GM19240 (cell line): ENCODE measurements around the gene SRRM3.
"Not testable (repeated sequence)": the region's sequence is repeated elsewhere in the genome, so short reads cannot be mapped to it uniquely, and the experiment has no call there.

Experiments
- DNase-seq: peaks from one replicate; pipeline ENCODE4 v3.0.0; 2011; ENCODE audit warnings: low spot score; ENCODE audit not compliant: insufficient read length

The SRRM3 gene

DNA sequence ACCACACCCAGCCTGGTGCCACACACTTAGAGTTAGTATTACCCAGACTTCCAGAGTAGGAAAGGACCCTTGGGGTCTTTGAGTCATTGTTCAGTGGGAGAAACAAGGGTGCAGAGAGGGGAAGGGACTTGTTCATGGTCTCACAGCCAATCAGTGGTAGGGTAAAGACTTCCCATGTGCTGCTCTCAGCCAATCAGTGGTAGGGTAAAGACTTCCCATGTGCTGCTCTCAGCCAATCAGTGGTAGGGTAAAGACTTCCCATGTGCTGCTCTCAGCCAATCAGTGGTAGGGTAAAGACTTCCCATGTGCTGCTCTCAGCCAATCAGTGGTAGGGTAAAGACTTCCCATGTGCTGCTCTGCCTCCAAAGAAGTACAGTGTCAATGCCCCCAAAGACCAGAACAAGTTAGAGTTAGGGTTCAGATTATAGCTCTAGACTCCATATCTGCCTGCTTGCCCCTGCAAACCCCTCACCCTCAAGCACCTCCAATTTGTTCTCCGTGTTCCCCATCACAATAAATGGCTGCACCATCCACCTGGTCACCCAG lies 25.3 kb downstream of the SRRM3 start:
- DNase-seq: not testable (repeated sequence)

DNA sequence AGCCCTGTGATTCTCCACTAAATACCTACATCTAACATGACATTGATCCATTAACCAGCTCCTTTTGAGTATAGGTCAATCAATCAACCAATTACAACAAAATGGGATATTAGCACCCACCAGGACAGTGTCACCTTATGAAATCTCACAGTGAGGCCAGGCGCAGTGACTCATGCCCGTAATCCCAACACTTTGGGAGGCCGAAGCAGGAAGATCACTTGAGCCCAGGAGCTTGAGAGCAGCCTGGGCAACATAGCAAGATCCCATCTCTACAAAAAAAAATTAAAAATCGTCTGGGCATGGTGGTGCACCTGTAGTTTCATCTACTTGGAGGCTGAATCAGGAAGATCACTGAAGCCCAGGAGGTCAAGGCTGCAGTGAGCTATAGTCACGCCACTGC lies 28.5 kb downstream of the SRRM3 start:
- DNase-seq: no peak

DNA sequence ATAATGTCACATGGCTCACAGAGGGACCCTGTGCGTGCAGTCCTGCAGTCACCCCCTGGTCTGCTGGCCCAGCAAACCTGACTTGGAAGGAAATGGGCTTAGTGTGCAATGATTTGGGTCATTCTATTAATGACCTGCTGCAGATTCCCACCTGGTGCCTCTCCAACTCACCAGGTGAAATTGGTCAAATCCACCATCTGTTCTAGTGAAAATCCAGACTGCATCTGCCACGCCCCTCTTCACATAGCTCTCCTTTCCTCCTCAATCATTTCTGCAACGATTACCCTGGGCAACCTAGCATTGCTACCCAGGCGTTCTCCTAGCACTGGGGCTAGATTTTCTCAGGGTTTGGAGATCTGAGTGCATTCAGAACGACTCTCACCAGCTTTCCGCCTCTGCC lies 29.4 kb downstream of the SRRM3 start:
- DNase-seq: no peak

DNA sequence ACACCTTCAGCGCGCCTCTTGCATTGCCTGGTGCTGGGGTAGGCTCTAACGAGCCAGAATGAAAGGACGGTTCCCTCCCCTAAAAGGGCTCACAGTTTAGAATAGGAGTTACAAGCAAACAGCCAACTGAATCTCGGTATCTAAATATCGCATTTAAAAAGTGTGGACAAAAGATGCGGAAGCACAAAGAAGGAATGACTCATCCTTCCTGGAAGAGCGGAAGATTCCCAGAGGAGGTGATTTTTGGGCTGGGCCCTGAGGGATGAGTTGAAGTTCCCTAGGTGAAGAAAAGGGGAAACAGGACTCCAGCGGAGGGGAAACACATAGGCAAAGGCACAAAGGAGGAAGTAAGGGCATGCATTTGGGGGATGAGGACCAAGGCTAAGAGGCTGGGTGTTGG lies 29.9 kb downstream of the SRRM3 start:
- no peak for DNase-seq

DNA sequence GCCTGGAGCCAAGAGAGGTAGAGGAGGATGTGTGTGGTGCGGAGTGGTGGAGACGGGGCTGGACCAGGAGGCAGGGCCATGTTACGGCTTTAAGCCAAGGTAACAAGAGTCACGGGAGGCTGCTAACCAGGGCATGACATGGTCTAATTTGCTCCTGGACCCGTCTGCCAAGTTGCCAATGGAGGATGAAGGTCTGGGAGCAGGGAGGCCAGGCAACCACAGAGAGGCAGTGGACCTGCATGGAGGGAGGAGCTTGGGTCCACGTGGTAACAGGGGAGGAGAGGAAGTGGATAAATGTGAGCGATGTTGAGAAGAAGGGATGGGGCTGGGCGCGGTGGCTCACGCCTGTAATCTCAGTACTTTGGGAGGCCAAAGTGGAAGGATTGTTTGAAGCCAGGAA lies 31.0 kb downstream of the SRRM3 start:
- DNase-seq: no peak

DNA sequence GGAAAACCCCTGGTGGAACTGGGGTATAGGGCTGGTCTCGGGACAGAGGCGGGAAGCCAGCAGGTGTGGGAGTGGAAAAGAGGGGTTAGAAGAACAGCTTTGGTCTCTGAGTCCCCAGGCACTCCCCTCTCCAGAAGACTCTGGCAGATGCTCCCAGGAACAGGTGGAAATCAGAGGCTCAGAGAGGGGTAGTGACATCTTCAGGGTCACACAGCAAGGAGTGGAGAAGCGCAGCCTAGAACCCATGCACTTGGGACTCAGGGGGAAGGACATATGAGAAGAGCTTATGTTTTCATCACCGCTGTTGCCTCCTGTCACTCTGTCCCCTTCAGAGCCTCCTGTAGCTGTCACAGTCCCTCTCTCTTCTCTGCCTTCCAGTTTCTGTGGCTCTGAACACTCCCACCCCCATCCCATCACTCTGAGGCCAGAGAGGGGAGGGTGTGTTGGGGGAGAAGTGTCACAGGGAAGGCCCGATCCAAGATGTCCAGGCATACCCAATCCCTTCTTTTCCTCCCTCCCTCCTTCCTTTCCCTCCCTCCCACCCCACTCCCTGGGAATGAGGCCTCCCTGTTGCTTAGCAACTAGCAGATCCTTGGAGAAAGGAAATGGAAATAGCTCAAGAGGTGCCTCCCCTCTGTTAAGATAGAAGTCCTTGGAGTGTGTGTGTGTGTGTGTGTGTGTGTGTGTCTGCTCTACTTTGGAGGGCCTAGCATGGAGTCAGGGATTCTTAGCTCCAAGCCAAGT lies 32.0 kb downstream of the SRRM3 start:
- no peak for DNase-seq

DNA sequence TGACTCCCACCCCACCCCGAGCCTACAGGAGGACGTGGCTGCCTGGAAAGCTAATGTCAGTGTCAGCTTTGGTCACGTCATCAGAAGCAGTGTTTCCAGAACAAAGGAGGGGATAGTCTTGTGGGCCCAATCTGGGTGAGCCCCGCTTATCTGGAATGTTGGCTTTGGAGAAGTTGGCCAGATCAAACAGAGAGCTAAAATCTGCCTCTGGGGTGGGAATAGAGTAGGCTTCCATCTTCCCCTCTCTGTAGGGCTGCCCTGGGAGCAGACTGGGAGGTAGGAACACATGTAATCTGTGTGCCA lies 32.5 kb downstream of the SRRM3 start:
- DNase-seq: no peak

DNA sequence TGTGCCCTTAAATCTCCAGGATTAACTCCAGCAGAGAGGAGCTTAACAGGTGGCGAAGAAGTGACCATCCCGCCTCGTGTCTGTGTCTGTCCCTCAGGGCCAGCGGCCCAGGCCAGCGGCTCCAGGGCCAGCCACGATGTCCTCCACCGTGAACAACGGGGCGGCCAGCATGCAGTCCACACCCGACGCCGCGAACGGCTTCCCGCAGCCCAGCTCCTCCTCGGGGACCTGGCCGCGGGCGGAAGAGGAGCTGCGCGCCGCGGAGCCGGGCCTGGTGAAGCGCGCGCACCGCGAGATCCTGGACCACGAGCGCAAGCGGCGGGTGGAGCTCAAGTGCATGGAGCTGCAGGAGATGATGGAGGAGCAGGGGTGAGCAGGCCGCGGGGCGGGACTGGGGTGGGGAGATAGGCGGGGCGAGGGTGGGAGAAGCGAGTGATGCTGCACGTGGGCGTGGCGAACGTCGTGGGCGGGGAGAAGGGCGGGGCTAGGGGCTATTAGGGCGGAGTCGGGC lies 33.3 kb downstream of the SRRM3 start:
- peak; percentile 53 for DNase-seq

DNA sequence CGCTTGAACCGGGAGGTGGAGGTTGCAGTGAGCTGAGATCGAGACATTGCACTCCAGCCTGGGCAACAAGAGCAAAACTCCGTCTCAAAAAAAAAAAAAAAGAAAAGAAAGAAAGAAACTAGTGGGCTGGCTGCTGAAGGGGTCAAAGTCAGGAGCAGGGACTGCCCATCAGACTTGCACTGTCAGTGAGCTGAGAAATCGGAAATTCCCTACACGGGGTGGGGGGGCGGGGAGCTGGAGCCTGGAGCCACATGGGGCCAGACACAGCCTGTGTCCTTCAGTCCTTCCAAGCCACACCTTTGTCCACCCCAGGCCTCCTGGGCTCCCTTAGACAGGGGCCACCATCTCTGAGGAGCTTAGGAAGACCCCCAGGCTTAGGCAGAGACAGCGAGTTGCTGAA lies 34.5 kb downstream of the SRRM3 start:
- no peak for DNase-seq

DNA sequence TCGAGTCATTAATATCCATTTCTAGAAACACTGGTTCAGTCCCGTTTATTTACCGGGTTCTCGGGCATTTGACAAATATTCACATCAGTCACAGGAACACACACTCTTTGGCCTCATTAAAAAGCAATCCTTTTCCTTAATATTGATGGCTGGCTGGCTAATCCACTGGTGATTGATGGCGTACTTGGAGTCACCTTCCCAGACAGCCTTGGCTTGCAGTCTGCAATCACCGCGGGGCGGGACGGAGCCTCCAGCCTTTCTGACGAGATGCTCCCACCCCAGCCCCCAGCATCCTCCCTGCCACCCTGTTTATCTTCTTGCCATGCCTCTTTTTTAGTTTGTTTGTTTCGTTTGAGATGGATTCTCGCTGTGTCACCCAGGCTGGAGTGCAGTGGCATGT lies 36.6 kb downstream of the SRRM3 start:
- DNase-seq: no peak

DNA sequence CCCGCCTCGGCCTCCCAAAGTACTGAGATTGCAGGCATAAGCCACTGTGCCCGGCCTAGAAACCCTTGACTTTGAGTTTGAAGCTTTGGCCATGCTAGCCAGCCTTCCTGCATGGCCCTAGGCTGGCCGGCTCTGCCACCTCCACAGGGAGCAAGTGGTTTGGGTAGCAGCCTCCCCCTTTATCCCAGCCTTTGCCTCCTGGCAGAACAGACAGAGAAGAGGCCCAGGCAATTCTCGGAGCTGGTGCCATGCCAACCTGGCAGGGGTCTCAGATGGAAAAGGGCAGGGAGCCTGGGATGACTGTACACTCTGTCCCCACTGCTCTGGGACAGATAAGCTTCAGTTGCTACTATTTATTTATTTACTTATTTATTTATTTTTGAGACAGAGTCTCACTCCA lies 39.4 kb downstream of the SRRM3 start:
- no peak for DNase-seq

DNA sequence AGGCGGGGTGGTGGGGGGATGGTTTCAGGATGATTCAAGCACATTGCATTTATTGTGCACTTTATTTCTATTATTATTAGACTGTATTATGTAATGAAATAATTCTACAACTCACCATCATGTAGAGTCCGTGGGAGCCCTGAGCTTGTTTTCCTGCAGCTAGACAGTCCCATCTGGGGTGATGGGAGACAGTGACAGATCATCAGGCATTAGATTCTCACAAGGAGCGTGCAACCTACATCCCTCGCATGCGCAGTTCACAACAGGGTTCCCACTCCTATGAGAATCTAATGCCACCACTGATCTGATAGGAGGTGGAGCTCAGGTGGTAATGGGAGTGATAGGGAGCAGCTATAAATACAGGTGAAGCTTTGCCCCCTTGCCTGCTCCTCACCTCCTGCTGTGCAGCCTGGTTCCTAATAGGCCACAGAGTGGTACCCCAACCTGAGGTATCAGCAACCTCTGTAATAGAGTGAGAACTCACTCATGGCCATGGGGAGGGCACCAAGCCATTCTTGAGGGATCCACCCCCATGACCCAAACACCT lies 40.9 kb downstream of the SRRM3 start:
- DNase-seq: not testable (repeated sequence)

DNA sequence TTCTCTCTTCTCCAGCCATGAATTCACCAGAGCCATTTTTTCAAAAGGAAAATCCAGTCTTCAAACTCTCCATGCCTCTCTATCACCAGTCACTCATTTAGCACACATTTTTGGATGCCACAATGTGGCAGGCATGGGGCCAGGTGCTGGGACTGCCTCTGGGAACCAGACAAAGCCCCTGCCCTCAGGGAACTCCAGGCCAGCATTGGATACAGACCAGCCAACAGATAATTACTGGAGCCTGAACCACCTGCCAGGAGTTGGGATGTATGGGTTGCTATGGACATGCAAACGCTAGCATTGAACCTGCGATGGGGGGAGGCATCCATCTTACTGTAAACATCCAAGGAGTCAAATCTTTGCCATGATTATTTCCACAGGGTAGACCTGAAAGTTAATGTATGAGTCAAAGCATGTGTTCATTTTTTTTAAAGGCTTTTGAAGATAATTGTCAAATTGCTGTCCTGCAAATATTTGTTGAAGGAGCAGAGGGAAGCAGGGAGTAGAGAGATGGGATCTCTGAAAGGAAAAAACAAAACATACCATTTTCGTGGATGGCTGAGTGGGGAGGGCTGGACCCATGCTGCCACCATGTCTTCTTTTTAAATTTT lies 43.2 kb downstream of the SRRM3 start:
- DNase-seq: no peak

DNA sequence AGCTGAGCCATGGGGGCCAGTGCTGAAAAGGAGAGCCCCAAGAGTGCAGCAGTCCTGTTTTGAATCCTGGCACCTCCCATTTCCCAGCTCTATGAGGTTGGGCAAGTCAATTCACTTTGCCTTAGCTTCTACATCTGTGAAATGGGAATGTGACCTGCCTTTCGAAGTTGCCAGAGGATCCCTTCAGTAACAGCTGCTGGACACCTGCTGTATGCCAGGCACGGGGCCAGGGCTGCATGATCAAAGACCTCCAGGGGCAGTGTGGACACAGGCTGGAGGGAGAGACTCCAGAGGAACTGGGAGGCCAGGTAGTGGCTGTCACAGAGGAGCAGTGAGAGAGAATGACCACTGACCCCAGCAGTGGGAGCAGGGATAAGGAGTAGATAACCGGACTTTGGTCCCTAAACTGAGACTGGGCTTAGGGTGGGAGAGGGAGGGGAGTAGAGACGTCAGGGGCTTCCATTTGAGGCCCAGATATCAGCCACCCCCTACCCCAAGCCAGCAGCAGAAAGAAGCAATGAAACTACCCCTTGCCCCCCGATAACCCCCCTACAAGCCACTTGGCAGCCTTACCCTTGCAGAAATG lies 45.2 kb downstream of the SRRM3 start:
- no peak for DNase-seq

DNA sequence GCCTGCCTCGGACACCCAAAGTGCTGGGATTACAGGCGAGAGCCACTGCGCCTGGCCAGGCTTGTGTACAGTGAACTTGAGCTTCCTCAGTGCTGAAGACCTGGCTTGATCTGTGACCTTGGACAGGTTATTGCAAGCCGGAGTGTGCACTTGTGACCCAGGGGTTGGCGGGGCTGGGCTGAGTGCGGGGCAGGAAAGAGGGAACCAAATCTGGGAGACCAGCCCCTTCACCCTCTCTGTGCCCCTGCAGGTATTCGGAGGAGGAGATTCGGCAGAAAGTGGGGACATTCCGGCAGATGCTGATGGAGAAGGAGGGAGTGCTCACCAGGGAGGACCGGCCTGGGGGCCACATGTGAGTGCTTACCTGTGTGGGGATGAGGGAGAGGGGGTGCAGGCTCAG lies 46.2 kb downstream of the SRRM3 start:
- DNase-seq: no peak

DNA sequence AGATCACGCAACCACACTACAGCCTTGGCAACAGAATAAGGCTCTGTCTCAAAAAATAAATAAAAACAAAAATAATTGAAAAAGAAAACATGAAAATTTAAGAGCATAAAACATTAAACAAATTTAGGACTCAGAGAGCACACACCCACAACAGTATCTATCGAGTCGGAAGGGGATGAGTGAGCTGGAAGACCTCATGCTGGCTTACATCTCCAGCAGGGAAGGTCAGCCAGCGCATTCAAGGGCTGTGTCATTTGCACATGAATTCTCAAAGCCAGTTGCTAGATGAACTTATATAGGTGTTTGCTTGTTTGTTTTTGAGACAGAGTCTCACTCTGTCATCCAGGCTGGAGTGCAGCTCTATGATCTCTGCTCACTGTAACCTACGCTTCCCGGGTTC lies 50.3 kb downstream of the SRRM3 start:
- DNase-seq: no peak

DNA sequence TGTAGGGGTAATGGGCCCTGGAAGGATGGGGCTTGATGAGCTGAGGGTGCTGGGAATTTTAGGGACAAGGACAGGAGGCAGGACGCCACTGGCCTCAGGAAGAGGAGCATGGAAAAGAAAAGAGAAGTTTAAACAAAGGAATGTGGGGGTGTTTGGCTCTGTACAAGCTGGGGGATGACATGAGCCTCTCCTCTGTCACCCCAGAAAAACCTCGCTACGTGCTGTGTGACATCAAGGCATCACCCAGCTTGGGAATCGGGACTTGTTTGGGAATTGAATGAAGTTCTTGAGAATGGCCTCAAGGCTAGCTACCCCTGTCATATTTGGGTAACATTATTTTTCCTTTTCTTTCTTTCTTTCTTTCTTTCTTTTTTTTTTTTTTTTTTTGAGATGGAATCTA lies 53.1 kb downstream of the SRRM3 start:
- no peak for DNase-seq

DNA sequence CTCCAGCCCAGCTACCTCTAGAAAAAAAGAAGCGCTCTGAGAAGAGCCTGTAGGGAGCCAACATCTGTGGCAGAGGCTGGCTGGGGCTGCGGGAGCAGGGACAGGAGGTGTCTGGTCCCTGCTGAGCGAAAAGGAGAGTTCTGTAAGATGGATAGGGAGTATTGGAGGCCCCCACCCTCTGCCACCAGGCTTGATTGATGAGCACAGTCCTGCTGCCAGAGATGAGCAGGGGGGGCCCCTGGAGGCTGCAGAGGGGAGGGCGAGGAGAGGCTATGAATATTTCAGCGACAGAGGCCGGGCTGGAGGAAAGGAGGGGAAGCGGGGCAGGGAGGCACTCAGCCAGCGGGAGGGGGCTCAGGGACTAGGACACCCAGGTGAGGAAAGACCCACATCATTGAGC lies 56.3 kb downstream of the SRRM3 start:
- DNase-seq: no peak

DNA sequence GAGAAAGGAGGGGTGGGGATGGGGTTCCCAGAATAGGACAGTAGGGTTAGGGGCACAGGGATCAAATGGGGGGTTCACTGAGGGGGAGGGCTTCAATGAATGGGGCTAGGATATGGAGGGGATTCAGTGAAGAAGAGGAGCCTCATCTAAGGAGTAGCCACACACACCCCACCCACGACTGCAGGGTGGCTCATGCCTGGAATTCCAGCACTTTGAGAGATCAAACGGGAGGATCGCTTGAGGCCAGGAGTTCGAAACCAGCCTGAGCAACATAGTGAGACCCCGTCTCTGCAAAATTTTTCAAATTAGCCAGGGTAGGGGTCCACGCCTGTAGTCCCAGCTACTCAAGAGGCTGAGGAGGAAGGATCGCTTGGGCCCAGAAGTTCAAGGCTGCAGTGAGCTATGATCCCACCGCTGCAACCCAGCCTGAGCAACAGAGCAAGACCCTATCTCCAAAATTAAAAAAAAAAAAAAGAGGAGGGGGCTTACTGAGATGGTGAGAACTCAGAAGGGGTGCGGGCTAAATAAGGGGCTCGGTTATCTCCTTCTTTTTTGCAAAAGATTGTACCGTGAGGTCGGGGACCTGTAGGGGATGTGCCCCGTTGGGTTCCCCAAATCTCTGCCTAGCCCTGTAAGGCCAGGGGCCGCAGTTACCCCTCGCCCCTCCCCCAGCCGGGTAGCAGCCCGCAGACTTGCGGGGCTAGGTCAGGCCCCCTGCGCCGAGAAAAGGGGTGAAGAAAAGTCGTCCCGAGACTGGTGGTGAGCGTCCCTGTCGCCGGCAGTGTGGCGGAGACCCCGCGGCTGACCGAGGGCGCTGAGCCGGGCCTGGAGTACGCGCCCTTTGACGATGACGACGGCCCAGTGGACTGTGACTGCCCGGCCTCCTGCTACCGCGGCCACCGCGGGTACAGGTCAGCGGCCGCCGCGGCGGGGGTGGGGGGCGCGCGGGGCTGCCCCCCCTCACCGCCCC lies 57.7 kb downstream of the SRRM3 start:
- DNase-seq: no peak

DNA sequence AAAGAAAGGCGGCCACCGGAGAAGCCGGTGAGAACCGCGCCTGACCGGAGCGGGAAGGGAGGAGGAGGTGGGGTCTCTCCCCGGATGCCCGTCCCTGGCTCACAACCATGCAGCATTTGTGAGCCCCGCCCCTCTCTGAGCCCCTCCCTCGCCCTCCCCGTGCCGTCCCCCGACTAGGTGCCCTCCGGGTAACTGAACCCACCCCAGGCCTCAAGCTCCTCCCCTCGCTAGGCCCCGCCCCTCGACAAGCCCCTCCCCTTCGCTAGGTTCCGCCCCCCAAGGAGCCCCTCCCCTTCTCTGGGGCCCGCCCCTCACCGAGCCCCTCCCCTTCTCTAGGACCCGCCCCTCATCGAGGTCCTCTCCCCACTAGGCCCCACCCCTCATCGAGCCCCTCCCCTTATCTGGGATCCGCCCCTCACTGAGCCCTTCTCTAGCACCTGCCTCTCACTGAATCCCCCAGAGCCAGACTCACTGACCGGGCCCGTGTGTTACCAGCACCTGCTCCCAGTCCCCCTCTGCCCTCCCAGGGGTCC lies 58.5 kb downstream of the SRRM3 start:
- no peak for DNase-seq

DNA sequence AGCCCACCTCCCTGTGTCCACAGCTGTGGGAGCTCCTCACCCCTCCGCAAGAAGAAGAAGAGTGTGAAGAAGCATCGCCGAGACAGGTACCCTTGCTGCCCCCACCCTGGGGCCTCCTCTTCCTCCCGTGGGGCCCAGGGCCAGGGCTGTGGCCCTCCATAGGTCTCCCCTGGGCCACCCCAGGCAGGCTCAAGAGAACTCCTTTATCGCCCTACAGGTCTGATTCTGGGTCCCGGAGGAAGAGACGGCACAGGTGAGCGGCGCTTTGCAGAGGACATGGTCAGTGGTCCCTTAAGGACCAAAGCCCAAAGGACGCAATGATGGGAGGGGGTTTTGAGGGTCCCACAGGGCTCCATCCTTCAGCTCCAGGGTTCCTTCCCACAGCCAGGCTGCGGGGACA lies 59.6 kb downstream of the SRRM3 start:
- DNase-seq: no peak
